Fibroblast of villous mesenchyme (primary cell): ENCODE results near the gene FLNB. TPM values are rescaled to one million over a fixed set of nuclear protein-coding genes. Genes with fewer than 3 reads are reported as not detected.

Source experiments
- DNase-seq: peaks from one replicate; pipeline ENCODE4 v3.0.0-alpha.2; 2010; ENCODE audit warnings: low read depth
- H3K4me3 ChIP-seq: 2 replicates; pipeline ENCODE4 v1.5.1; 2011; ENCODE audit warnings: low read depth, mild to moderate bottlenecking, low read length
- CTCF ChIP-seq: IDR thresholded peaks from 2 replicates; pipeline ENCODE4 v1.5.1; 2012; ENCODE audit warnings: low read depth, mild to moderate bottlenecking, low read length; ENCODE audit not compliant: insufficient read depth
- total RNA-seq: library from RNA; depleted of rRNA; stranded (reverse); fragments of >200 nt; gene quantifications from 2 replicates; pipeline ENCODE4 v1.2.3, GENCODE V29; 2012

Gene FLNB
- total RNA-seq, 1 donor: 325 TPM

- H3K4me3 ChIP-seq: no peak overlapping the region
- no peak for TF ChIP-seq CTCF
- no peak for DNase-seq
Measured at GRCh38 chr3:58153371-58153770, 145.1 kb downstream of the FLNB start.

GRCh38 chr3:58154626-58155449, 146.6 kb downstream of the FLNB start:
- DNase-seq: no peak
- no peak overlapping the region for H3K4me3 ChIP-seq
- no peak for TF ChIP-seq CTCF

GRCh38 chr3:58155838-58156237, 147.6 kb downstream of the FLNB start:
- no peak for TF ChIP-seq CTCF
- no peak for DNase-seq
- no peak overlapping the region for H3K4me3 ChIP-seq

- no peak overlapping the region for H3K4me3 ChIP-seq
- DNase-seq: peak; percentile 41
- no peak for TF ChIP-seq CTCF
Measured at GRCh38 chr3:58157700-58158099, 149.5 kb downstream of the FLNB start.

- H3K4me3 ChIP-seq: no peak overlapping the region
- TF ChIP-seq CTCF: no peak
- DNase-seq: peak; percentile 30
Measured at GRCh38 chr3:58158442-58159153, 150.4 kb downstream of the FLNB start.

GRCh38 chr3:58160399-58160798, 152.2 kb downstream of the FLNB start:
- TF ChIP-seq CTCF: no peak
- no peak overlapping the region for H3K4me3 ChIP-seq
- DNase-seq: no peak
